ENCODE data around the gene LIG1.

DNA sequence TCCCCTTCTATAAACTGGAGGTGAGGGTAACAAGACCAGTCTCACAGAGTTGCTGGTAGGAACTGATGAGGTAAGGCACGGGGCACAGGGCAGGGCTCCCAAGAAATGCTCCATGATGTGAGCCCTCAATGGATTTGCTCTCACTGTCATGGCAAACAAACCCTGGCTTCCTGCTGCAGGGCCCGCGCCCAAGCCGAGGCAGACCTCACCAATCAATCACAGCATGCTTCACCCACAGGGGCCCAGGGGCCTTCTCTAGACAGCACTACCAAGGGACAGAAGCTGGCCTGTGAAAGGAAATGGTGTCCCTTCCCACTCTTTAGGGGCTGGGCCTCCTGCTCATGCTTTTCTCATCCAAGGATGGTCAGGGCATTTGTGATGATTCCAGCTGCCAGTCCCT, 33.6 kb downstream of the LIG1 start:
- TF ChIP-seq, protein P1, sequence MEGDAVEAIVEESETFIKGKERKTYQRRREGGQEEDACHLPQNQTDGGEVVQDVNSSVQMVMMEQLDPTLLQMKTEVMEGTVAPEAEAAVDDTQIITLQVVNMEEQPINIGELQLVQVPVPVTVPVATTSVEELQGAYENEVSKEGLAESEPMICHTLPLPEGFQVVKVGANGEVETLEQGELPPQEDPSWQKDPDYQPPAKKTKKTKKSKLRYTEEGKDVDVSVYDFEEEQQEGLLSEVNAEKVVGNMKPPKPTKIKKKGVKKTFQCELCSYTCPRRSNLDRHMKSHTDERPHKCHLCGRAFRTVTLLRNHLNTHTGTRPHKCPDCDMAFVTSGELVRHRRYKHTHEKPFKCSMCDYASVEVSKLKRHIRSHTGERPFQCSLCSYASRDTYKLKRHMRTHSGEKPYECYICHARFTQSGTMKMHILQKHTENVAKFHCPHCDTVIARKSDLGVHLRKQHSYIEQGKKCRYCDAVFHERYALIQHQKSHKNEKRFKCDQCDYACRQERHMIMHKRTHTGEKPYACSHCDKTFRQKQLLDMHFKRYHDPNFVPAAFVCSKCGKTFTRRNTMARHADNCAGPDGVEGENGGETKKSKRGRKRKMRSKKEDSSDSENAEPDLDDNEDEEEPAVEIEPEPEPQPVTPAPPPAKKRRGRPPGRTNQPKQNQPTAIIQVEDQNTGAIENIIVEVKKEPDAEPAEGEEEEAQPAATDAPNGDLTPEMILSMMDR (IDR thresholded peaks at IDR 0.05 in 8 of 11, conservative IDR thresholded peaks at IDR 0.05 in 3 of 11), result no peak
- TF ChIP-seq POLR2A (IDR thresholded peaks at IDR 0.05), result no peak
